WERI-Rb-1 (cell line): ENCODE results near the gene ACTN1.

Experiments
- DNase-seq: peaks from one replicate; pipeline ENCODE4 v3.0.0-alpha.2; 2020
- H3K27ac ChIP-seq: fragments of 250-450 bp; sonication (Bioruptor Pico); 2 replicates; pipeline ENCODE4 v1.5.1; 2020; ENCODE audit warnings: mild to moderate bottlenecking, moderate library complexity
- H3K27me3 ChIP-seq: fragments of 250-450 bp; sonication (Bioruptor Pico); 2 replicates; pipeline ENCODE4 v1.5.1; 2021; ENCODE audit warnings: mild to moderate bottlenecking, low read depth, moderate library complexity; ENCODE audit not compliant: insufficient read depth, severe bottlenecking
- H3K36me3 ChIP-seq: fragments of 250-450 bp; sonication (Bioruptor Pico); 2 replicates; pipeline ENCODE4 v1.5.1; 2020; ENCODE audit warnings: mild to moderate bottlenecking, moderate library complexity
- H3K4me3 ChIP-seq: 2 replicates; pipeline ENCODE4 v1.5.1; 2011; ENCODE audit warnings: low read depth, mild to moderate bottlenecking, control low read depth, low read length
- H3K9me3 ChIP-seq: fragments of 250-450 bp; sonication (Bioruptor Pico); 2 replicates; pipeline ENCODE4 v1.5.1; 2021; ENCODE audit warnings: mild to moderate bottlenecking, moderate library complexity; ENCODE audit not compliant: severe bottlenecking
- TF ChIP-seq, protein P1 (sequence below): IDR thresholded peaks from 2 replicates; pipeline ENCODE4 v1.5.1; 2011; ENCODE audit warnings: low read depth, mild to moderate bottlenecking, control low read depth, inconsistent platforms, low read length

Gene ACTN1

GRCh38 chr14:68924186-68925158 is 54.6 kb downstream of the ACTN1 start:
- H3K27me3 ChIP-seq = no peaks in the 10 kb centered on the region
- H3K4me3 ChIP-seq = no peak overlapping the region
- no peaks in the 10 kb centered on the region for H3K9me3 ChIP-seq
- H3K36me3 ChIP-seq = no peaks in the 10 kb centered on the region; the same call in none of the 2 replicates
- TF ChIP-seq, protein P1, sequence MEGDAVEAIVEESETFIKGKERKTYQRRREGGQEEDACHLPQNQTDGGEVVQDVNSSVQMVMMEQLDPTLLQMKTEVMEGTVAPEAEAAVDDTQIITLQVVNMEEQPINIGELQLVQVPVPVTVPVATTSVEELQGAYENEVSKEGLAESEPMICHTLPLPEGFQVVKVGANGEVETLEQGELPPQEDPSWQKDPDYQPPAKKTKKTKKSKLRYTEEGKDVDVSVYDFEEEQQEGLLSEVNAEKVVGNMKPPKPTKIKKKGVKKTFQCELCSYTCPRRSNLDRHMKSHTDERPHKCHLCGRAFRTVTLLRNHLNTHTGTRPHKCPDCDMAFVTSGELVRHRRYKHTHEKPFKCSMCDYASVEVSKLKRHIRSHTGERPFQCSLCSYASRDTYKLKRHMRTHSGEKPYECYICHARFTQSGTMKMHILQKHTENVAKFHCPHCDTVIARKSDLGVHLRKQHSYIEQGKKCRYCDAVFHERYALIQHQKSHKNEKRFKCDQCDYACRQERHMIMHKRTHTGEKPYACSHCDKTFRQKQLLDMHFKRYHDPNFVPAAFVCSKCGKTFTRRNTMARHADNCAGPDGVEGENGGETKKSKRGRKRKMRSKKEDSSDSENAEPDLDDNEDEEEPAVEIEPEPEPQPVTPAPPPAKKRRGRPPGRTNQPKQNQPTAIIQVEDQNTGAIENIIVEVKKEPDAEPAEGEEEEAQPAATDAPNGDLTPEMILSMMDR = no peak
- DNase-seq = no peak
- no peak overlapping the region for H3K27ac ChIP-seq

GRCh38 chr14:68922886-68923285 is 56.2 kb downstream of the ACTN1 start:
- Histone ChIP-seq H3K9me3 (no peaks in the 10 kb centered on the region), H3K27ac (no peak overlapping the region), H3K27me3 (no peaks in the 10 kb centered on the region), H3K4me3 (no peak overlapping the region), H3K36me3 (no peaks in the 10 kb centered on the region; the same call in none of the 2 replicates)
- no peak for DNase-seq
- TF ChIP-seq, protein P1 = no peak

DNA sequence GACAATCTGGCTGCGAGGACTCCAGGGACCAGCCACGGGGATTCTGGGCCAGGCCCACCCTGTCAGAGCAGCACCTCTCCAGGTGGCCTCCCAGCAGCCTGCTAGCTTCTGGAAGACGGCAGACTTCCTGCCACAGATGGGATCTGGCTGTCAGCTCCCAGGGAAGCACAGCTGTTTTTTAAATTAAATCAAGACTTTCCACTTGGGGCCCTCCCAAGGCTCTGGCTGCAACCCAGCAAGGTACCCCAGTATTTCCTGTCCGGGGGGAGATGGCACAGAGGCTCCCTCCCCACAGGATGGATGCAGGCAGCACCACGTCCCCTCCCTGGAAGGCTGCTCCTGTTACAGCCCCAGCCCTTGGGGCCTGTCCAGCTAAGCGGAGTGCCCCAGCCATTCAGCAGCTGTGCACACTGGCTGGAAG is 56.9 kb downstream of the ACTN1 start:
- Histone ChIP-seq H3K9me3 (no peaks in the 10 kb centered on the region), H3K27me3 (no peaks in the 10 kb centered on the region), H3K36me3 (peaks cover 2% of the 10 kb centered on the region), H3K27ac (no peak overlapping the region), H3K4me3 (no peak overlapping the region)
- TF ChIP-seq, protein P1 = no peak
- DNase-seq = no peak

GRCh38 chr14:68921666-68922065 is 57.4 kb downstream of the ACTN1 start:
- Histone ChIP-seq H3K36me3 (peaks cover 3% of the 10 kb centered on the region), H3K9me3 (no peaks in the 10 kb centered on the region), H3K4me3 (no peak overlapping the region), H3K27me3 (no peaks in the 10 kb centered on the region), H3K27ac (no peak overlapping the region)
- no peak for DNase-seq
- TF ChIP-seq, protein P1 = peak; percentile 17; the same call in 1 of the 2 replicates

- H3K36me3 ChIP-seq = peaks cover 3% of the 10 kb centered on the region
- H3K4me3 ChIP-seq = no peak overlapping the region
- H3K9me3 ChIP-seq = no peaks in the 10 kb centered on the region
- H3K27me3 ChIP-seq = no peaks in the 10 kb centered on the region
- no peak for DNase-seq
- H3K27ac ChIP-seq = no peak overlapping the region
- TF ChIP-seq, protein P1 = no peak
Measured at GRCh38 chr14:68921049-68921448, 58.1 kb downstream of the ACTN1 start.
